GM18505 (cell line): Measurements from ENCODE around the gene PCDHGA7.
"Not testable (repeated sequence)": the region's sequence is repeated elsewhere in the genome, so short reads cannot be mapped to it uniquely, and the experiment has no call there.

Experiments used
- ATAC-seq: cut with Tn5 transposase; IDR thresholded peaks from one replicate; pipeline ENCODE4 v1.9.1; 2021; ENCODE audit not compliant: unreplicated experiment
- POLR2A ChIP-seq: IDR thresholded peaks from 4 replicates; pipeline ENCODE4 v1.6.1; 2011; ENCODE audit warnings: borderline replicate concordance; ENCODE audit not compliant: insufficient read depth, insufficient read length; ENCODE audit errors: extremely low read depth

The PCDHGA7 gene

GRCh38 chr5:141356133-141356532, 26.4 kb upstream of the PCDHGA7 start:
- no peak for ATAC-seq

GRCh38 chr5:141356950-141357349, 25.6 kb upstream of the PCDHGA7 start:
- no peak for ATAC-seq
- TF ChIP-seq POLR2A: no peak

More at GRCh38 chr5:141356133-141356532, 26.4 kb upstream of the PCDHGA7 start:
- TF ChIP-seq POLR2A: no peak

GRCh38 chr5:141359790-141360426, 22.6 kb upstream of the PCDHGA7 start, which contains the start of gene PCDHGB2:
TSS of gene PCDHGB2 (plus strand) at chr5:141359994. CDS start at chr5:141360136, 142 bp downstream.
- ATAC-seq: no peak
- no peak for TF ChIP-seq POLR2A

- no peak for ATAC-seq
- TF ChIP-seq POLR2A: no peak
Observed at GRCh38 chr5:141360685-141361084, 21.9 kb upstream of the PCDHGA7 start.

GRCh38 chr5:141362719-141363118, 19.8 kb upstream of the PCDHGA7 start:
- no peak for TF ChIP-seq POLR2A
- no peak for ATAC-seq

- TF ChIP-seq POLR2A: no peak
- no peak for ATAC-seq
Observed at GRCh38 chr5:141363952-141364660, 18.4 kb upstream of the PCDHGA7 start, which contains the start of gene PCDHGA5. TSS of gene PCDHGA5 (plus strand) at chr5:141364162. CDS start at chr5:141364331, 169 bp downstream.

GRCh38 chr5:141366016-141366896, 16.3 kb upstream of the PCDHGA7 start:
- TF ChIP-seq POLR2A: no peak
- ATAC-seq: no peak

- peak; percentile 62 for ATAC-seq
- TF ChIP-seq POLR2A: no peak
Observed at GRCh38 chr5:141369994-141370848, 12.3 kb upstream of the PCDHGA7 start, which contains the start of gene PCDHGB3. TSS of gene PCDHGB3 (plus strand) at chr5:141370242. CDS start at chr5:141370395, 153 bp downstream.

GRCh38 chr5:141371572-141372475, 10.7 kb upstream of the PCDHGA7 start:
- TF ChIP-seq POLR2A: no peak
- no peak for ATAC-seq

GRCh38 chr5:141373673-141374317, 8.7 kb upstream of the PCDHGA7 start, which contains the start of gene PCDHGA6:
TSS of gene PCDHGA6 (plus strand) at chr5:141373891. CDS start at chr5:141374084, 193 bp downstream.
- no peak for TF ChIP-seq POLR2A
- ATAC-seq: no peak

- no peak for ATAC-seq
- TF ChIP-seq POLR2A: no peak
Observed at GRCh38 chr5:141374627-141375026, 7.9 kb upstream of the PCDHGA7 start.

- not testable (repeated sequence) for ATAC-seq
Observed at GRCh38 chr5:141375444-141376155, 6.9 kb upstream of the PCDHGA7 start.
